ENCODE data around the gene RPS6KA3. TPM values are rescaled to one million over a fixed set of nuclear protein-coding genes. Genes with fewer than 3 reads are reported as not detected.
"Not testable (repeated sequence)": the region's sequence is repeated elsewhere in the genome, so short reads cannot be mapped to it uniquely, and the experiment has no call there.

The RPS6KA3 gene
- polyA plus RNA-seq, 3 donors: 6.6 to 18.6 (median 16.3) TPM

- H3K27ac ChIP-seq (ENCODE audit: low read depth, low read length): no peak overlapping the region
These were observed 89.6 kb downstream of the RPS6KA3 start for GRCh38 chrX:20177093-20177492.

- H3K27ac ChIP-seq (ENCODE audit: low read depth, low read length): no peak overlapping the region
- WGBS, 3 donors: 89 to 97% (median 97%) methylated on average over 2 of the region's 2 CpGs
These were observed 92.9 kb downstream of the RPS6KA3 start for GRCh38 chrX:20173856-20174255.

- 83 to 100% (median 94%) methylated on average over 2 of the region's 2 CpGs for WGBS, 3 donors
- H3K27ac ChIP-seq (ENCODE audit: low read depth, low read length): no peak overlapping the region
These were observed 93.4 kb downstream of the RPS6KA3 start for GRCh38 chrX:20173313-20173712.

- WGBS, 3 donors: 88 to 90% (median 88%) methylated on average over 3 of the region's 3 CpGs
- H3K27ac ChIP-seq (ENCODE audit: low read depth, low read length): no peak overlapping the region
These were observed 94.8 kb downstream of the RPS6KA3 start for GRCh38 chrX:20171887-20172286.

DNA sequence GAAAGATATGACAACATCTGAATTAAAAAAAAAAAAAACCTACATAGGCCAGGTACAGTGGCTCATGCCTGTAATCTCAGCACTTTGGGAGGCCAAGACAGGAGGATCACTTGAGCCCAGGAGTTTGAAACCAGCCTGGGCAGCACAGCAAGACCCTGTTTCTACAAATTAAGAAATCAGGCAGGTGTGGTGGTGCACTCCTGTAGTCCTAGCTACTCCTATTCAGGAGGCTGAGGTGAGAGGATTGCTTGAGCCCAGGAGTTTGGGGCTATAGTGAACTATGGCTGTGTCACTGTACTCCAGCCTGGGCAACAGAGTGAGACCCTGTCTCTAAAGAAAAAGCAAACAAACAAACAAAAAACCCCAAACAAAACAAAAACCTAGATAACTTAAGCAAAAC lies 104.2 kb downstream of the RPS6KA3 start:
- not testable (repeated sequence) for H3K27ac ChIP-seq (ENCODE audit: low read depth, low read length)

- H3K27ac ChIP-seq (ENCODE audit: low read depth, low read length): no peak overlapping the region
- WGBS, 3 donors: 79 to 86% (median 82%) methylated on average over 4 of the region's 4 CpGs
These were observed 106.8 kb downstream of the RPS6KA3 start for GRCh38 chrX:20159797-20160385.

DNA sequence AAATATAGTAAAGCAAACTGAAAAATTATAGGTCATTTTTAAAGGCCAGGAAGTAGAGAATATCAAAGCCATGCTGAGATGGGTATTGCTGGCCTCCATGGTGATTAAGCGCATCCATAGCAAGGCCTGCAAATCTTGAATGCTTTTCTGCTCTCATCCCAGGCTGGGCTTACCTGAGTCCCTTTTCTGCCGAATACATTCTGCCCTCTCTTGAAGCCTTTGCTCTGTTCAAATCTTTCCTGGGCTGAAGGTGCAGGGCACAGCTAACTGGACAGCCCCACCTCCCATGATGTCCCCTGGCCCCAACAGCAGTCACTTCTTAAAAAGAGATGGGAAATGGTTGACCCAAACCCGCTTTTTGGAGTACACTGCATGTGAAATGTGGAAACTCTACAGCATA lies 115.0 kb downstream of the RPS6KA3 start:
- 86 to 97% (median 97%) methylated on average over 3 of the region's 3 CpGs for WGBS, 3 donors
- no peak overlapping the region for H3K27ac ChIP-seq (ENCODE audit: low read depth, low read length)

GRCh38 chrX:20149326-20149725 lies 117.4 kb downstream of the RPS6KA3 start:
- WGBS, 3 donors: 83 to 95% (median 84%) methylated on average over 2 of the region's 2 CpGs
- H3K27ac ChIP-seq (ENCODE audit: low read depth, low read length): no peak overlapping the region

DNA sequence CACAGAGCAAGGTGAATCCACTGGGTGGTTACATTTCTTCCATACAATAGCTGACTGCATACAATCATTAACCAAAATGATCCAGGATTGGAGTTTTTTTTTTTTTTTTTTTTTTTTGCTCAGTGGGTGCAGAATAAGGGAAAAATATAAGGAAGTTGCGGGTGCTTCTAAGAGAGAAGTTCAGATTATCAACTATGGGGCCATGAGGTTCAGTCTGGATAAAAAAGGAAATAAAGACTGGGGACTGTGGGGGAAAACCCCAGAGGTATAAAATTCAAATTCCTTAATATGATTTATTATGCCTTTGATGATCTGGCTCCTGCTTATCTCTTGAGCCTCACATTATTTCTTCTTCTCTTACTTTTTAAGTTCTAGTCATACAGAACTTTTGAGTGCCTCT lies 119.1 kb downstream of the RPS6KA3 start:
- WGBS, 3 donors: 68 to 90% (median 75%) methylated on average over 1 of the region's 1 CpG
- no peak overlapping the region for H3K27ac ChIP-seq (ENCODE audit: low read depth, low read length)

- no peak overlapping the region for H3K27ac ChIP-seq (ENCODE audit: low read depth, low read length)
- WGBS, 3 donors: 66 to 87% (median 74%) methylated on average over 3 of the region's 3 CpGs
These were observed 122.2 kb downstream of the RPS6KA3 start for GRCh38 chrX:20144491-20144890.

DNA sequence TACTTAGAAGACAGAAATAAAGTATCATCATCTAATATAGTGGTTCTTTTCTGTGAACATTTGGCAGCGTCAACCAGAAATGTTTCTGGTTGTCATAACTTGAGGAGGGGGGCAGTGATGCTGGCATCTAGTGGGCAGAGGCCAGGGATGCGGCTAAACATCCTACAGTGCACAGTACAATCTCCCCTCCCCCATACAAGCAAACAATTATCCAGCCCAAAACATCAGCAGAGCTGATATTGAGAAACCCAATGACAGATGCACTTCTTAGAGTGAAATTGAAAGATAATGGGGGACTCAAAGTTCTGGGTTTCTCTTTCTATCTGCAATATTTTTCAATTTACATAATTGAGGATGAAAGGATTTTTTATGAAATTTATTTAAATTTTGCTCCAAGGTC lies 123.1 kb downstream of the RPS6KA3 start:
- WGBS, 3 donors: 65 to 69% (median 65%) methylated on average over 2 of the region's 2 CpGs
- no peak overlapping the region for H3K27ac ChIP-seq (ENCODE audit: low read depth, low read length)

- WGBS, 3 donors: 71 to 83% (median 71%) methylated on average over 6 of the region's 6 CpGs
- no peak overlapping the region for H3K27ac ChIP-seq (ENCODE audit: low read depth, low read length)
These were observed 123.6 kb downstream of the RPS6KA3 start for GRCh38 chrX:20143111-20143510.

DNA sequence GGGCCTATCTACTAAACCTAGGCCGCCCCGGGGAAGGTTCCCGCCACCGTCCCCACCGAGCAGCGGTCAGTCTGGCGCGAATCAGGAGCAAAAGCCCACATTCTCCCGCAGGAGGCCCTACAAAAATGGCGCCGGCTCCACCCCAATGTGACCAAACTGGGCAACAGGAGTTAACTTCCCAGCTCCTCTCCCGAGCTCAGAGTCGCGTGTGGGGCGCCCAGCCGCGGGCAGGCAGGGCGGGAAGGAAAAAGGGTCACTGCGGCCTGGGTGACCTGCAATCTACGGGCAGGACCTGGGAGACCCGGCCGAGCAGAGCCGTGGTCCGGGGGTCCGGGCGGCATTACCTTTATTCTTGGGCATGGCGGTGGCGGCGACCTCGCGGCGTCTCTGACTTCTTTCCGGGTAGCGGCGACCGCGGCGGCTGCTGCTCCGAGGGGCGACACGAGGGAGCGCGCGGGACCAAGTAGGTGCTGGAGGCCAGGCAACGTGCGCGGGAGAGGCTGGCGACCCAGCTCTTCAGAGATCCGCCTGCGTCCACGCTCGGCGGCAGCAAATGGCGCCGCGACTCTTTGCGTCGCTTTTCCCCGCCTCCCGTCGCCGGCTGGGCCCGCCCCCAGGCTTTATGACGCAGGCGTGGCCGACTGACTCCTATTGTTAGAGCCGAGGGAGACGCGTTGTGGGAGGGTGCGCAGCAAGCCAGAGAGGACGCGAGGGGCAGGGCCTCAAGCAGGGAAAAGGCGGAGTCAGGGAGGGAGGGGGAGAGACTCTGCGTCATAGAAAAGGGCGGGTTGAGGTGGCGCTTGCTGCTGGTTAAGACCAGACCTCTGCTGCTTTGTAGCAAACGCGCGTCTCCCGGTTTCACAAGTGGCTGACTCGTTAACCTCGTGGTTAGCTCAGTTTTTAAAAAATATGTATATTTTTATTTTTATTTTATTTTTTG lies 125.2 kb downstream of the RPS6KA3 start, which contains the start of gene EIF1AX:
EIF1AX (minus strand) TSS at position 558 of the 940 bp plus-strand sequence; CDS start at position 360, 198 bp downstream.
- WGBS, 3 donors: 0 to 6% (median 2%) methylated on average over 42 to 79 of the region's 82 CpGs
- H3K27ac ChIP-seq (ENCODE audit: low read depth, low read length): peak within 1 kb of the TSS; percentile 15

DNA sequence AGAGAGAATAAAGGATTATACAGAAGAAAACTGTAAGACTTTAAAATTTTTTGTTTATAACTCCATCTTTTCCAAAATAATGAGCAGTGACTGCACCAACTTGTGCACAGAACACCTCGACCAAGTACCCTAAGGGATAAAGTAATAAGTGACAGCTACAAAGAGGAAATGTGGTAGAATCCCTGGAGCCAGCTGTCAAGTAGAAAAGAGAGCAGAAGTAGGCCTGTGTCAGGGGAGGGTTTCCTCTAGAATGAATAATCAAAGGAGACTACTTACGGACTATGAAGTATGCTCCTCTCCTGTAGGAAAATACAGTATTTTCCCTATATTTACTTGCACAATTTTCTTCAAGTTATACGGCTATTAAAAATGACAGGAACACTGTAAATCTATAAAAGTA lies 126.3 kb downstream of the RPS6KA3 start:
- 2 to 22% (median 2%) methylated on average over 3 of the region's 3 CpGs for WGBS, 3 donors

DNA sequence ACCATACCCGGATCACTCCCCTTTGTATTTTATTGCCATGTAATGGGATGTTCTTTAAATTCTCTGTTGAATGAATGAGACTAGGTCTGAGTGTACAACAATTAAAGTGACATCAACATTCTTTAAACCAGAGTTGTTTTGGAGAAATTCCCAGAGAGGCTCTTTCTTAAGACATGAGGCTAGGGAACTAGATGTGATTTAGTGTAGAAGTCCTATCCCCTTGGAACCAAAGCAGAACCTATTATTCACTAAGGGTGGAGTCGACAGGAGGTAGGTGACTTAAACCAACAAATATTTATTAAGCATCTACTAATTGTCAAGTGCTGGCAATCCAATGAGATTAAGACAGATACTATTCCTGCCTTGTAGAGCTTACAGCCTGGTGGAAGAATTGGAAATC lies 126.7 kb downstream of the RPS6KA3 start:
- WGBS, 3 donors: 40 to 64% (median 52%) methylated on average over 2 of the region's 2 CpGs
- H3K27ac ChIP-seq (ENCODE audit: low read depth, low read length): no peak overlapping the region

More for the DNA sequence above, 126.3 kb downstream of the RPS6KA3 start:
- no peak overlapping the region for H3K27ac ChIP-seq (ENCODE audit: low read depth, low read length)

DNA sequence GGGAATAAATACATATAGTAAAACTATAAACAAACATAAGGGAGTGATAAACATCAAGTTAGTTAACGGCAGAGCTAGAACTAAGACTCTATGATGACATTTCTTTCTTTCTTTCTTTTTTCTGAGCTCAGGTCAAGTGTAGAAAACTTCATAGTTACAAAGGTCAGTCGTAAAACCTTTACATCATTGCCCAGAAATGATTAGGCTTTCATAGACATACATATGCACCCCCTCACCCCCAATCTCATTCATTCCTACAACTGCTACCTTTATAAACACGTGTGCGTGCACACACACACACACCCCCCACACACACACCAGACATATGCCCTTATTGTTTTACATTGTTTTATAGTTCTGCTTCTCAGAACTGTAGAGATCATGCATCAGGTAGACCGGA lies 130.8 kb downstream of the RPS6KA3 start:
- no peak overlapping the region for H3K27ac ChIP-seq (ENCODE audit: low read depth, low read length)
- WGBS, 3 donors: 69 to 86% (median 85%) methylated on average over 5 of the region's 5 CpGs

GRCh38 chrX:20132666-20133065 lies 134.0 kb downstream of the RPS6KA3 start:
- 67 to 95% (median 86%) methylated on average over 1 of the region's 1 CpG for WGBS, 3 donors
- H3K27ac ChIP-seq (ENCODE audit: low read depth, low read length): no peak overlapping the region

- no peak overlapping the region for H3K27ac ChIP-seq (ENCODE audit: low read depth, low read length)
- 90 to 95% (median 94%) methylated on average over 1 of the region's 1 CpG for WGBS, 3 donors
These were observed 136.4 kb downstream of the RPS6KA3 start for GRCh38 chrX:20130357-20130756.

DNA sequence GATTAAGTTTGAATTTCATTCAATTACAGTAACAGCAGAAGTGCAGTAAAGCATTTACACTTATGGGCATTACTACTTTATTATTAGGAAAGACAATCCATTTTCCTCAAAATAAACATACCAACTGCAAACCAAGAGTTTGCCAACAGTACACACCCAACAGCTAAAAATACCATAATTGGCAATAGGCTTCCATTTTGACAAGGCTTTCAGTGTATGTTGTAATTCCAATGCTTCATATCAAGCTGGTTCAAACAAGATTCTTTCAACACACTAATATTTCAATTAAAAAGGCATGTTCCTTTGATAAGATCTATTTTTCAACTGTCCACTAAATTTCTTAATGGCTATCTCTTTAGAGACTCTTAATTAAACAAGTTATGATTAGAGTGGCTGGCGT lies 137.2 kb downstream of the RPS6KA3 start:
- 31 to 88% (median 85%) methylated on average over 1 of the region's 1 CpG for WGBS, 3 donors
- no peak overlapping the region for H3K27ac ChIP-seq (ENCODE audit: low read depth, low read length)

- H3K27ac ChIP-seq (ENCODE audit: low read depth, low read length): no peak overlapping the region
- WGBS, 3 donors: 49 to 74% (median 64%) methylated on average over 4 of the region's 4 CpGs
These were observed 138.0 kb downstream of the RPS6KA3 start for GRCh38 chrX:20128670-20129069.
